WTC11 (cell line): ENCODE measurements around the gene PTPRT. TPM values are rescaled to one million over a fixed set of nuclear protein-coding genes. Genes with fewer than 3 reads are reported as not detected.

Source experiments
- ATAC-seq: fragments of 200-7000 bp; cut with Tn5 transposase; 2 replicates; pipeline ENCODE4 v1.10.0; 2021; ENCODE audit warnings: mild to moderate bottlenecking, moderate library complexity
- CTCF ChIA-PET: fragments of 300-600 bp; sonication (Branson Sonifier 250); formaldehyde crosslinking; loops from one replicate; lab custom pipeline; 2021; ENCODE audit warnings: antibody characterized with exemption; lab: Charles Lee
- POLR2A ChIA-PET: fragments of 350-600 bp; sonication (Branson Sonifier 250); formaldehyde crosslinking; loops from one replicate; lab custom pipeline; 2021; ENCODE audit warnings: antibody characterized with exemption; lab: Charles Lee
- DNase-seq: peaks from one replicate; pipeline ENCODE4 v3.0.0; 2021; ENCODE audit warnings: low spot score
- H3K27ac Mint-ChIP-seq: 2 replicates; pipeline ENCODE4 v1.8.0; 2021; ENCODE audit warnings: mixed read lengths
- H3K27me3 Mint-ChIP-seq: 2 replicates; pipeline ENCODE4 v1.8.0; 2021; ENCODE audit warnings: low read depth, mild to moderate bottlenecking, moderate library complexity, mixed read lengths
- H3K36me3 Mint-ChIP-seq: 2 replicates; pipeline ENCODE4 v1.8.0; 2021; ENCODE audit warnings: mixed read lengths
- H3K4me1 Mint-ChIP-seq: 2 replicates; pipeline ENCODE4 v1.8.0; 2022; ENCODE audit warnings: mixed read lengths
- H3K4me3 Mint-ChIP-seq: 2 replicates; pipeline ENCODE4 v1.8.0; 2021; ENCODE audit warnings: mild to moderate bottlenecking, moderate library complexity, mixed read lengths
- H3K9me3 Mint-ChIP-seq: 2 replicates; pipeline ENCODE4 v1.8.0; 2021; ENCODE audit warnings: mixed read lengths
- AFF4 ChIP-seq: sonication (generic); formaldehyde crosslinking; IDR thresholded peaks from 2 replicates; pipeline ENCODE4 v1.8.1; 2023; ENCODE audit warnings: mild to moderate bottlenecking, missing genetic modification reagents, borderline replicate concordance
- ARID4B ChIP-seq: sonication (generic); formaldehyde crosslinking; IDR thresholded peaks from 2 replicates; pipeline ENCODE4 v1.8.0; 2023; ENCODE audit warnings: missing genetic modification reagents, mild to moderate bottlenecking, borderline replicate concordance
- ATF2 ChIP-seq: sonication (generic); formaldehyde crosslinking; IDR thresholded peaks from 2 replicates; pipeline ENCODE4 v1.8.1; 2022; ENCODE audit warnings: low read depth, missing genetic modification reagents, borderline replicate concordance
- HMGA2 ChIP-seq: fragments of 250-450 bp; sonication (Bioruptor Pico); IDR thresholded peaks from 2 replicates; pipeline ENCODE4 v1.4.0; 2021; ENCODE audit warnings: mild to moderate bottlenecking, moderate library complexity
- IRF2 ChIP-seq: sonication (generic); formaldehyde crosslinking; IDR thresholded peaks from 2 replicates; pipeline ENCODE4 v1.8.0; 2022; ENCODE audit warnings: low read depth, missing genetic modification reagents, borderline replicate concordance
- JAZF1 ChIP-seq: fragments of 250-450 bp; sonication (Bioruptor Pico); IDR thresholded peaks from 2 replicates; pipeline ENCODE4 v1.9.0; 2021; ENCODE audit warnings: moderate library complexity, mild to moderate bottlenecking, inconsistent platforms
- MAX ChIP-seq: sonication (generic); formaldehyde crosslinking; IDR thresholded peaks from 2 replicates; pipeline ENCODE4 v1.8.0; 2022; ENCODE audit warnings: mild to moderate bottlenecking, missing genetic modification reagents
- NFYB ChIP-seq: sonication (generic); formaldehyde crosslinking; conservative IDR thresholded peaks from 2 replicates; pipeline ENCODE4 v1.8.0; 2022; ENCODE audit warnings: low read depth, missing genetic modification reagents
- NR3C1 ChIP-seq: sonication (generic); formaldehyde crosslinking; conservative IDR thresholded peaks from 2 replicates; pipeline ENCODE4 v1.8.1; 2023; ENCODE audit warnings: low read depth, mild to moderate bottlenecking, missing genetic modification reagents
- STAT6 ChIP-seq: sonication (generic); formaldehyde crosslinking; conservative IDR thresholded peaks from 2 replicates; pipeline ENCODE4 v1.8.1; 2023; ENCODE audit warnings: mild to moderate bottlenecking, low read depth, missing genetic modification reagents, moderate library complexity
- TP53 ChIP-seq: sonication (generic); formaldehyde crosslinking; IDR thresholded peaks from 2 replicates; pipeline ENCODE4 v1.8.1; 2023; ENCODE audit warnings: mild to moderate bottlenecking, missing genetic modification reagents
- ZNF138 ChIP-seq: sonication (generic); formaldehyde crosslinking; conservative IDR thresholded peaks from 2 replicates; pipeline ENCODE4 v1.8.1; 2022; ENCODE audit warnings: mild to moderate bottlenecking, moderate library complexity, missing genetic modification reagents
- total RNA-seq: library from RNA; stranded (reverse); gene quantifications from 3 replicates; pipeline ENCODE4 v1.2.3, GENCODE V29; 2021
- TF ChIP-seq, protein P1 (sequence below): sonication (generic); formaldehyde crosslinking; IDR thresholded peaks from 2 replicates; pipeline ENCODE4 v1.8.0; 2023; ENCODE audit warnings: mild to moderate bottlenecking, missing genetic modification reagents
- TF ChIP-seq, protein P2 (sequence below): fragments of 250-450 bp; sonication (Bioruptor Pico); IDR thresholded peaks from 2 replicates; pipeline ENCODE4 v1.8.0; 2021; ENCODE audit warnings: mild to moderate bottlenecking
- TF ChIP-seq, protein P3 (sequence below): sonication (generic); formaldehyde crosslinking; IDR thresholded peaks from 2 replicates; pipeline ENCODE4 v1.8.1; 2022; ENCODE audit warnings: mild to moderate bottlenecking, moderate library complexity, missing genetic modification reagents

Gene PTPRT
- total RNA-seq, 1 experiment from 2014 or later = 1.1 TPM

GRCh38 chr20:42043921-42044320 is 1145.8 kb downstream of the PTPRT start:
- no peaks in the 10 kb centered on the region for H3K27me3 Mint-ChIP-seq
- no peak overlapping the region for H3K4me3 Mint-ChIP-seq
- H3K9me3 Mint-ChIP-seq = peaks cover 17% of the 10 kb centered on the region
- TF ChIP-seq NFYB (CRISPR knock-in tag) (no peak), ATF2 (CRISPR knock-in tag) (no peak), AFF4 (no peak), ARID4B (no peak), HMGA2 (CRISPR knock-in tag) (no peak), TP53 (no peak), NR3C1 (no peak), IRF2 (CRISPR knock-in tag) (no peak), ZNF138 (no peak), JAZF1 (CRISPR knock-in tag) (no peak), MAX (CRISPR knock-in tag) (no peak), STAT6 (no peak)
- TF ChIP-seq, protein P1, sequence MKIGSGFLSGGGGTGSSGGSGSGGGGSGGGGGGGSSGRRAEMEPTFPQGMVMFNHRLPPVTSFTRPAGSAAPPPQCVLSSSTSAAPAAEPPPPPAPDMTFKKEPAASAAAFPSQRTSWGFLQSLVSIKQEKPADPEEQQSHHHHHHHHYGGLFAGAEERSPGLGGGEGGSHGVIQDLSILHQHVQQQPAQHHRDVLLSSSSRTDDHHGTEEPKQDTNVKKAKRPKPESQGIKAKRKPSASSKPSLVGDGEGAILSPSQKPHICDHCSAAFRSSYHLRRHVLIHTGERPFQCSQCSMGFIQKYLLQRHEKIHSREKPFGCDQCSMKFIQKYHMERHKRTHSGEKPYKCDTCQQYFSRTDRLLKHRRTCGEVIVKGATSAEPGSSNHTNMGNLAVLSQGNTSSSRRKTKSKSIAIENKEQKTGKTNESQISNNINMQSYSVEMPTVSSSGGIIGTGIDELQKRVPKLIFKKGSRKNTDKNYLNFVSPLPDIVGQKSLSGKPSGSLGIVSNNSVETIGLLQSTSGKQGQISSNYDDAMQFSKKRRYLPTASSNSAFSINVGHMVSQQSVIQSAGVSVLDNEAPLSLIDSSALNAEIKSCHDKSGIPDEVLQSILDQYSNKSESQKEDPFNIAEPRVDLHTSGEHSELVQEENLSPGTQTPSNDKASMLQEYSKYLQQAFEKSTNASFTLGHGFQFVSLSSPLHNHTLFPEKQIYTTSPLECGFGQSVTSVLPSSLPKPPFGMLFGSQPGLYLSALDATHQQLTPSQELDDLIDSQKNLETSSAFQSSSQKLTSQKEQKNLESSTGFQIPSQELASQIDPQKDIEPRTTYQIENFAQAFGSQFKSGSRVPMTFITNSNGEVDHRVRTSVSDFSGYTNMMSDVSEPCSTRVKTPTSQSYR (CRISPR knock-in tag) = no peak
- TF ChIP-seq, protein P2, sequence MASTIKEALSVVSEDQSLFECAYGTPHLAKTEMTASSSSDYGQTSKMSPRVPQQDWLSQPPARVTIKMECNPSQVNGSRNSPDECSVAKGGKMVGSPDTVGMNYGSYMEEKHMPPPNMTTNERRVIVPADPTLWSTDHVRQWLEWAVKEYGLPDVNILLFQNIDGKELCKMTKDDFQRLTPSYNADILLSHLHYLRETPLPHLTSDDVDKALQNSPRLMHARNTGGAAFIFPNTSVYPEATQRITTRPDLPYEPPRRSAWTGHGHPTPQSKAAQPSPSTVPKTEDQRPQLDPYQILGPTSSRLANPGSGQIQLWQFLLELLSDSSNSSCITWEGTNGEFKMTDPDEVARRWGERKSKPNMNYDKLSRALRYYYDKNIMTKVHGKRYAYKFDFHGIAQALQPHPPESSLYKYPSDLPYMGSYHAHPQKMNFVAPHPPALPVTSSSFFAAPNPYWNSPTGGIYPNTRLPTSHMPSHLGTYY (CRISPR knock-in tag) = no peak
- TF ChIP-seq, protein P3, sequence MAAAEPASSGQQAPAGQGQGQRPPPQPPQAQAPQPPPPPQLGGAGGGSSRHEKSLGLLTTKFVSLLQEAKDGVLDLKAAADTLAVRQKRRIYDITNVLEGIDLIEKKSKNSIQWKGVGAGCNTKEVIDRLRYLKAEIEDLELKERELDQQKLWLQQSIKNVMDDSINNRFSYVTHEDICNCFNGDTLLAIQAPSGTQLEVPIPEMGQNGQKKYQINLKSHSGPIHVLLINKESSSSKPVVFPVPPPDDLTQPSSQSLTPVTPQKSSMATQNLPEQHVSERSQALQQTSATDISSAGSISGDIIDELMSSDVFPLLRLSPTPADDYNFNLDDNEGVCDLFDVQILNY (CRISPR knock-in tag) = no peak
- H3K27ac Mint-ChIP-seq = no peak overlapping the region
- ATAC-seq = no peak
- H3K36me3 Mint-ChIP-seq = no peaks in the 10 kb centered on the region
- CTCF ChIA-PET = interaction anchor here (1.1 to 1.2 kb wide), 2 partner anchors 25 to 305 kb away, joined by 3 read pairs; no protein-coding TSS in a partner anchor
- no peak for DNase-seq
- POLR2A ChIA-PET = no interaction called here
- H3K4me1 Mint-ChIP-seq = no peaks in the 10 kb centered on the region
